Measurements from ENCODE around the gene SF3B3.

DNA sequence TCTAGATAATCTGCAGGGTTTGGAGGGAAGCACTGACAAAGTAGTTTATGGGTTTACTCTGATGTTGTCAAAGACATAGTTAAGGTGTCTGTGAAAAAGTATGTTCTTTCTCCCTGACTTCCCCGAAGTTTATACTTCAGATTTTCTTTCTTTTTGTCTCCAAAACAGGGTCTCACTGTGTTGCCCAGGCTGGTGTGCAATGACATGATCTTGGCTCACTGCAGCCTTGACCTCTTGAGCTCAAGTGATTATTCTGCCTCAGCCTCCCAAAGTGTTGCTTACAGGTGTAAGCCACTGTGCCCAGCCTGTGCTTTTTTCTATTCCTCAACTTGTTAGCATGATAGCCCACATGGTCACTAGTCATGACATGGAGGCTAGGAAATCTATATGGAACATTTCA is 20.9 kb downstream of the SF3B3 start:
- TF ChIP-seq POLR2A (IDR thresholded peaks at IDR 0.05) (no peak), POLR2AphosphoS5 (IDR thresholded peaks at IDR 0.05; ENCODE audit: insufficient read depth in 1 of 2, low read depth in 1 of 2) (no peak)
- TF ChIP-seq, protein P1, sequence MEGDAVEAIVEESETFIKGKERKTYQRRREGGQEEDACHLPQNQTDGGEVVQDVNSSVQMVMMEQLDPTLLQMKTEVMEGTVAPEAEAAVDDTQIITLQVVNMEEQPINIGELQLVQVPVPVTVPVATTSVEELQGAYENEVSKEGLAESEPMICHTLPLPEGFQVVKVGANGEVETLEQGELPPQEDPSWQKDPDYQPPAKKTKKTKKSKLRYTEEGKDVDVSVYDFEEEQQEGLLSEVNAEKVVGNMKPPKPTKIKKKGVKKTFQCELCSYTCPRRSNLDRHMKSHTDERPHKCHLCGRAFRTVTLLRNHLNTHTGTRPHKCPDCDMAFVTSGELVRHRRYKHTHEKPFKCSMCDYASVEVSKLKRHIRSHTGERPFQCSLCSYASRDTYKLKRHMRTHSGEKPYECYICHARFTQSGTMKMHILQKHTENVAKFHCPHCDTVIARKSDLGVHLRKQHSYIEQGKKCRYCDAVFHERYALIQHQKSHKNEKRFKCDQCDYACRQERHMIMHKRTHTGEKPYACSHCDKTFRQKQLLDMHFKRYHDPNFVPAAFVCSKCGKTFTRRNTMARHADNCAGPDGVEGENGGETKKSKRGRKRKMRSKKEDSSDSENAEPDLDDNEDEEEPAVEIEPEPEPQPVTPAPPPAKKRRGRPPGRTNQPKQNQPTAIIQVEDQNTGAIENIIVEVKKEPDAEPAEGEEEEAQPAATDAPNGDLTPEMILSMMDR (IDR thresholded peaks at IDR 0.05): no peak

Measured in vagina (tissue), 2 donors.